ENCODE data around the gene HDAC9. TPM values are rescaled to one million over a fixed set of nuclear protein-coding genes. Genes with fewer than 3 reads are reported as not detected.

Gene HDAC9
- polyA plus RNA-seq, 1 of the 3 experiments (the other 2 are of a cell fraction): 11.6 TPM

- CTCF ChIA-PET: interaction anchor here (0.6 to 1.5 kb wide), 4 partner anchors 14 to 488 kb away, joined by 3 to 6 read pairs (median 4); no protein-coding TSS in a partner anchor
- no peaks in the 10 kb centered on the region for H3K9me3 ChIP-seq
- H3K36me3 ChIP-seq (replicated peaks in 1 of 2; ENCODE audit: control insufficient read depth in 1 of 2, insufficient read depth in 2 of 2, low read length in 1 of 2): peaks cover 10 to 31% of the 10 kb centered on the region in 2 experiments
- no peaks in the 10 kb centered on the region for H3K9me2 ChIP-seq
- TF ChIP-seq EZH2phosphoT487 (IDR thresholded peaks at IDR 0.05; ENCODE audit: borderline replicate concordance, low read depth) (no peak), FOXJ3 (CRISPR knock-in tag; IDR thresholded peaks at IDR 0.05) (no peak), RFX5 (IDR thresholded peaks at IDR 0.05; ENCODE audit: low read length) (no peak)
- no peak overlapping the region for H2AFZ ChIP-seq (ENCODE audit: low read depth)
- POLR2A ChIA-PET: no interaction called here
- no peak overlapping the region for H3K4me2 ChIP-seq
- no peaks in the 10 kb centered on the region for H4K20me1 ChIP-seq (ENCODE audit: insufficient read depth)
- H3K27me3 ChIP-seq (ENCODE audit: insufficient read depth): no peaks in the 10 kb centered on the region
- H3K79me2 ChIP-seq (ENCODE audit: insufficient read depth): peaks cover 37% of the 10 kb centered on the region
- peaks cover 23% of the 10 kb centered on the region for H3F3A ChIP-seq (replicated peaks; ENCODE audit: insufficient read depth)
- no peak overlapping the region for H3K4me3 ChIP-seq (ENCODE audit: low read depth in 2 of 2, low read length in 1 of 2)
- no peak overlapping the region for H3K27ac ChIP-seq (ENCODE audit: low read depth in 2 of 2, low read length in 1 of 2)
- peaks cover 25 to 43% of the 10 kb centered on the region in 2 experiments; a peak in 3 of 4 replicates for H3K4me1 ChIP-seq (ENCODE audit: control insufficient read depth in 1 of 2, insufficient read depth in 2 of 2, low read depth in 1 of 2, low read length in 1 of 2)
- no peak overlapping the region for H3K9ac ChIP-seq
- WGBS (ENCODE audit: low lambda C conversion rate): 97% methylated on average over 1 of the region's 1 CpG
- DNase-seq: no peak
These were observed 55.0 kb downstream of the HDAC9 start for GRCh38 chr7:18550574-18550973.

GRCh38 chr7:18552316-18552916 lies 56.9 kb downstream of the HDAC9 start:
- Histone ChIP-seq H3K79me2 (ENCODE audit: insufficient read depth) (peaks cover 44% of the 10 kb centered on the region), H3K27me3 (ENCODE audit: insufficient read depth) (no peaks in the 10 kb centered on the region), H2AFZ (ENCODE audit: low read depth) (no peak overlapping the region), H3K4me1 (ENCODE audit: control insufficient read depth in 1 of 2, insufficient read depth in 2 of 2, low read depth in 1 of 2, low read length in 1 of 2) (peaks cover 36 to 58% of the 10 kb centered on the region in 2 experiments; a peak in 3 of 4 replicates), H3K36me3 (replicated peaks in 1 of 2; ENCODE audit: control insufficient read depth in 1 of 2, insufficient read depth in 2 of 2, low read length in 1 of 2) (peaks cover 4 to 22% of the 10 kb centered on the region in 2 experiments), H3K4me2 (peak overlapping the region; percentile 48; the same call in 1 of the 2 replicates), H3K9me3 (no peaks in the 10 kb centered on the region), H3K27ac (ENCODE audit: low read depth in 2 of 2, low read length in 1 of 2) (peak overlapping the region; percentile 38 to 69), H3K9ac (peak overlapping the region; percentile 15; the same call in 1 of the 2 replicates), H4K20me1 (ENCODE audit: insufficient read depth) (no peaks in the 10 kb centered on the region), H3F3A (replicated peaks; ENCODE audit: insufficient read depth) (peaks cover 34% of the 10 kb centered on the region), H3K4me3 (ENCODE audit: low read depth in 2 of 2, low read length in 1 of 2) (no peak overlapping the region), H3K9me2 (no peaks in the 10 kb centered on the region)
- DNase-seq: no peak
- ChIA-PET POLR2A (interaction anchor here (1.2 kb wide), 1 partner anchor 57 kb away, joined by 4 read pairs; the partner anchor contains the start of gene HDAC9), CTCF (interaction anchor here (0.8 to 1.6 kb wide), 10 partner anchors 16 to 196 kb away, joined by 3 to 4 read pairs (median 3); no protein-coding TSS in a partner anchor)
- 58% methylated on average over 2 of the region's 2 CpGs for WGBS (ENCODE audit: low lambda C conversion rate)
- no peak for TF ChIP-seq RAD21 (IDR thresholded peaks at IDR 0.05; ENCODE audit: low read length)
- TF ChIP-seq CHD2 (IDR thresholded peaks at IDR 0.05; ENCODE audit: low read length, partially characterized antibody): no peak
- TF ChIP-seq IRF3 (IDR thresholded peaks at IDR 0.05; ENCODE audit: low read depth, low read length): no peak
- TF ChIP-seq JUND (IDR thresholded peaks at IDR 0.05): no peak
- no peak for TF ChIP-seq GATA2 (CRISPR knock-in tag; IDR thresholded peaks at IDR 0.05)
- TF ChIP-seq RFX5 (IDR thresholded peaks at IDR 0.05; ENCODE audit: low read length): no peak
- TF ChIP-seq USF2 (IDR thresholded peaks at IDR 0.05; ENCODE audit: borderline replicate concordance, low read depth, low read length): no peak
- TF ChIP-seq PBX3 (IDR thresholded peaks at IDR 0.05): no peak
- no peak for TF ChIP-seq TAF1 (IDR thresholded peaks at IDR 0.05; ENCODE audit: borderline replicate concordance, low read depth, low read length)
- TF ChIP-seq TCF12 (IDR thresholded peaks at IDR 0.05): no peak
- TF ChIP-seq FOXM1 (IDR thresholded peaks at IDR 0.05; ENCODE audit: low read depth): no peak
- no peak for TF ChIP-seq RXRA (IDR thresholded peaks at IDR 0.05; ENCODE audit: borderline replicate concordance, low read depth)
- no peak for TF ChIP-seq EP300 (IDR thresholded peaks at IDR 0.05; ENCODE audit: borderline replicate concordance in 1 of 2, low read depth in 1 of 2, low read length in 1 of 2)
- TF ChIP-seq MAX (IDR thresholded peaks at IDR 0.05; ENCODE audit: low read depth): no peak
- TF ChIP-seq REST (IDR thresholded peaks at IDR 0.05; ENCODE audit: low read depth, low read length): no peak

All from SK-N-SH (cell line).